ENCODE data around the gene CPEB2. TPM values are rescaled to one million over a fixed set of nuclear protein-coding genes. Genes with fewer than 3 reads are reported as not detected.

CPEB2 gene
- total and polyA plus RNA-seq, 2 of the 8 experiments (the other 6 are each of a cell fraction or from before 2014, with no cell fraction given): 0.39 to 1.9 TPM

- no peak for TF ChIP-seq RNF2 (IDR thresholded peaks at IDR 0.05; ENCODE audit: borderline replicate concordance, low read depth, low read length, missing control alignments, poor library complexity, severe bottlenecking)
- TF ChIP-seq POLR2AphosphoS5 (IDR thresholded peaks at IDR 0.05; ENCODE audit: low read depth, low read length): no peak
- no peak for TF ChIP-seq RFX5 (IDR thresholded peaks at IDR 0.05; ENCODE audit: borderline replicate concordance, low read depth, low read length)
- TF ChIP-seq CREB1 (IDR thresholded peaks at IDR 0.05): no peak
- TF ChIP-seq, protein P1, sequence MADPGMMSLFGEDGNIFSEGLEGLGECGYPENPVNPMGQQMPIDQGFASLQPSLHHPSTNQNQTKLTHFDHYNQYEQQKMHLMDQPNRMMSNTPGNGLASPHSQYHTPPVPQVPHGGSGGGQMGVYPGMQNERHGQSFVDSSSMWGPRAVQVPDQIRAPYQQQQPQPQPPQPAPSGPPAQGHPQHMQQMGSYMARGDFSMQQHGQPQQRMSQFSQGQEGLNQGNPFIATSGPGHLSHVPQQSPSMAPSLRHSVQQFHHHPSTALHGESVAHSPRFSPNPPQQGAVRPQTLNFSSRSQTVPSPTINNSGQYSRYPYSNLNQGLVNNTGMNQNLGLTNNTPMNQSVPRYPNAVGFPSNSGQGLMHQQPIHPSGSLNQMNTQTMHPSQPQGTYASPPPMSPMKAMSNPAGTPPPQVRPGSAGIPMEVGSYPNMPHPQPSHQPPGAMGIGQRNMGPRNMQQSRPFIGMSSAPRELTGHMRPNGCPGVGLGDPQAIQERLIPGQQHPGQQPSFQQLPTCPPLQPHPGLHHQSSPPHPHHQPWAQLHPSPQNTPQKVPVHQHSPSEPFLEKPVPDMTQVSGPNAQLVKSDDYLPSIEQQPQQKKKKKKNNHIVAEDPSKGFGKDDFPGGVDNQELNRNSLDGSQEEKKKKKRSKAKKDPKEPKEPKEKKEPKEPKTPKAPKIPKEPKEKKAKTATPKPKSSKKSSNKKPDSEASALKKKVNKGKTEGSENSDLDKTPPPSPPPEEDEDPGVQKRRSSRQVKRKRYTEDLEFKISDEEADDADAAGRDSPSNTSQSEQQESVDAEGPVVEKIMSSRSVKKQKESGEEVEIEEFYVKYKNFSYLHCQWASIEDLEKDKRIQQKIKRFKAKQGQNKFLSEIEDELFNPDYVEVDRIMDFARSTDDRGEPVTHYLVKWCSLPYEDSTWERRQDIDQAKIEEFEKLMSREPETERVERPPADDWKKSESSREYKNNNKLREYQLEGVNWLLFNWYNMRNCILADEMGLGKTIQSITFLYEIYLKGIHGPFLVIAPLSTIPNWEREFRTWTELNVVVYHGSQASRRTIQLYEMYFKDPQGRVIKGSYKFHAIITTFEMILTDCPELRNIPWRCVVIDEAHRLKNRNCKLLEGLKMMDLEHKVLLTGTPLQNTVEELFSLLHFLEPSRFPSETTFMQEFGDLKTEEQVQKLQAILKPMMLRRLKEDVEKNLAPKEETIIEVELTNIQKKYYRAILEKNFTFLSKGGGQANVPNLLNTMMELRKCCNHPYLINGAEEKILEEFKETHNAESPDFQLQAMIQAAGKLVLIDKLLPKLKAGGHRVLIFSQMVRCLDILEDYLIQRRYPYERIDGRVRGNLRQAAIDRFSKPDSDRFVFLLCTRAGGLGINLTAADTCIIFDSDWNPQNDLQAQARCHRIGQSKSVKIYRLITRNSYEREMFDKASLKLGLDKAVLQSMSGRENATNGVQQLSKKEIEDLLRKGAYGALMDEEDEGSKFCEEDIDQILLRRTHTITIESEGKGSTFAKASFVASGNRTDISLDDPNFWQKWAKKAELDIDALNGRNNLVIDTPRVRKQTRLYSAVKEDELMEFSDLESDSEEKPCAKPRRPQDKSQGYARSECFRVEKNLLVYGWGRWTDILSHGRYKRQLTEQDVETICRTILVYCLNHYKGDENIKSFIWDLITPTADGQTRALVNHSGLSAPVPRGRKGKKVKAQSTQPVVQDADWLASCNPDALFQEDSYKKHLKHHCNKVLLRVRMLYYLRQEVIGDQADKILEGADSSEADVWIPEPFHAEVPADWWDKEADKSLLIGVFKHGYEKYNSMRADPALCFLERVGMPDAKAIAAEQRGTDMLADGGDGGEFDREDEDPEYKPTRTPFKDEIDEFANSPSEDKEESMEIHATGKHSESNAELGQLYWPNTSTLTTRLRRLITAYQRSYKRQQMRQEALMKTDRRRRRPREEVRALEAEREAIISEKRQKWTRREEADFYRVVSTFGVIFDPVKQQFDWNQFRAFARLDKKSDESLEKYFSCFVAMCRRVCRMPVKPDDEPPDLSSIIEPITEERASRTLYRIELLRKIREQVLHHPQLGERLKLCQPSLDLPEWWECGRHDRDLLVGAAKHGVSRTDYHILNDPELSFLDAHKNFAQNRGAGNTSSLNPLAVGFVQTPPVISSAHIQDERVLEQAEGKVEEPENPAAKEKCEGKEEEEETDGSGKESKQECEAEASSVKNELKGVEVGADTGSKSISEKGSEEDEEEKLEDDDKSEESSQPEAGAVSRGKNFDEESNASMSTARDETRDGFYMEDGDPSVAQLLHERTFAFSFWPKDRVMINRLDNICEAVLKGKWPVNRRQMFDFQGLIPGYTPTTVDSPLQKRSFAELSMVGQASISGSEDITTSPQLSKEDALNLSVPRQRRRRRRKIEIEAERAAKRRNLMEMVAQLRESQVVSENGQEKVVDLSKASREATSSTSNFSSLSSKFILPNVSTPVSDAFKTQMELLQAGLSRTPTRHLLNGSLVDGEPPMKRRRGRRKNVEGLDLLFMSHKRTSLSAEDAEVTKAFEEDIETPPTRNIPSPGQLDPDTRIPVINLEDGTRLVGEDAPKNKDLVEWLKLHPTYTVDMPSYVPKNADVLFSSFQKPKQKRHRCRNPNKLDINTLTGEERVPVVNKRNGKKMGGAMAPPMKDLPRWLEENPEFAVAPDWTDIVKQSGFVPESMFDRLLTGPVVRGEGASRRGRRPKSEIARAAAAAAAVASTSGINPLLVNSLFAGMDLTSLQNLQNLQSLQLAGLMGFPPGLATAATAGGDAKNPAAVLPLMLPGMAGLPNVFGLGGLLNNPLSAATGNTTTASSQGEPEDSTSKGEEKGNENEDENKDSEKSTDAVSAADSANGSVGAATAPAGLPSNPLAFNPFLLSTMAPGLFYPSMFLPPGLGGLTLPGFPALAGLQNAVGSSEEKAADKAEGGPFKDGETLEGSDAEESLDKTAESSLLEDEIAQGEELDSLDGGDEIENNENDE (IDR thresholded peaks at IDR 0.05; ENCODE audit: insufficient replicate concordance, low read length): no peak
- TF ChIP-seq ATF3 (IDR thresholded peaks at IDR 0.05; ENCODE audit: insufficient read depth, low read depth, low read length): no peak
Measured at GRCh38 chr4:15118292-15118691, 116.0 kb downstream of the CPEB2 start (continued).

All from H1 (cell line).